B cell (primary cell): ENCODE results near the gene EIF2A. TPM values are rescaled to one million over a fixed set of nuclear protein-coding genes. Genes with fewer than 3 reads are reported as not detected.

Experiments used
- ATAC-seq: fragments of 200-7000 bp; cut with Tn5 transposase; one replicate; pipeline ENCODE4 v1.10.0; 2021; ENCODE audit warnings: low read depth, mild to moderate bottlenecking, moderate number of reproducible peaks, moderate library complexity
- CTCF ChIA-PET: fragments of 350-600 bp; sonication (Branson Sonifier 250); formaldehyde crosslinking; loops from one replicate; lab custom pipeline; 2021; ENCODE audit warnings: antibody characterized with exemption, inconsistent platforms; lab: Charles Lee
- POLR2A ChIA-PET: fragments of 350-600 bp; sonication (Branson Sonifier 250); formaldehyde crosslinking; loops from one replicate; lab custom pipeline; 2021; ENCODE audit warnings: antibody characterized with exemption; lab: Charles Lee
- DNase-seq: peaks from one replicate; pipeline ENCODE4 v3.0.0; 2013
- H2AFZ ChIP-seq: 2 replicates; pipeline ENCODE4 v1.6.1; 2012; ENCODE audit warnings: mild to moderate bottlenecking, low read depth, low read length; ENCODE audit not compliant: insufficient read depth, poor library complexity, severe bottlenecking
- H3K27ac ChIP-seq, 2 donors: 1 replicate in 1 of 2; 2 replicates in 1 of 2; pipeline ENCODE4 v1.5.1; 2012 to 2013; ENCODE audit warnings: low read length in 2 of 2, mild to moderate bottlenecking in 2 of 2, moderate library complexity in 1 of 2
- H3K27me3 ChIP-seq, 4 experiments: fragments of 200-600 bp in 1 of 4; sonication (generic) in 1 of 4; replicated peaks in 1 of 4; 1 replicate in 2 of 4; 2 replicates in 2 of 4; pipeline versions ENCODE4 v1.6.1 to v1.7.0; 2013 to 2016; ENCODE audit warnings: low read length in 3 of 4, mild to moderate bottlenecking in 2 of 4, mixed read lengths in 1 of 4, moderate library complexity in 1 of 4; ENCODE audit not compliant: insufficient read depth in 4 of 4, control insufficient read depth in 3 of 4; ENCODE audit errors: control extremely low read depth in 1 of 4
- H3K36me3 ChIP-seq, 2 experiments: replicated peaks in 1 of 2; 1 replicate in 1 of 2; 2 replicates in 1 of 2; pipeline versions ENCODE4 v1.6.1 to v1.7.1; 2013; ENCODE audit warnings: low read length in 1 of 2; ENCODE audit not compliant: insufficient read depth in 2 of 2, control insufficient read depth in 1 of 2; ENCODE audit errors: control extremely low read depth in 1 of 2, extremely low read depth in 1 of 2
- H3K4me1 ChIP-seq, 2 donors: fragments of 200-600 bp in 1 of 2; sonication (generic) in 1 of 2; 1 replicate in 1 of 2; 2 replicates in 1 of 2; pipeline versions ENCODE4 v1.5.1 to v1.6.1; 2013 to 2017; ENCODE audit warnings: low read length in 2 of 2; ENCODE audit not compliant: control insufficient read depth in 2 of 2, insufficient read depth in 2 of 2
- H3K4me2 ChIP-seq: replicated peaks from 2 replicates; pipeline ENCODE3; 2012; ENCODE audit warnings: mild to moderate bottlenecking, low read depth, low read length; ENCODE audit not compliant: poor library complexity, severe bottlenecking
- H3K4me3 ChIP-seq, 5 experiments: fragments of 200-600 bp in 1 of 5; sonication (generic) in 1 of 5; 1 replicate in 3 of 5; 2 replicates in 2 of 5; pipeline versions ENCODE4 v1.5.1 to v1.7.0; 2011 to 2016; ENCODE audit warnings: low read length in 4 of 5, mild to moderate bottlenecking in 4 of 5, low read depth in 2 of 5, control low read depth in 1 of 5, moderate library complexity in 1 of 5; ENCODE audit not compliant: insufficient read depth in 1 of 5; ENCODE audit errors: control extremely low read depth in 1 of 5, extremely low read depth in 1 of 5
- H3K79me2 ChIP-seq: fragments of 200-600 bp; sonication (generic); one replicate; pipeline ENCODE4 v1.6.0; 2016; ENCODE audit warnings: low read length; ENCODE audit not compliant: control insufficient read depth, insufficient read depth
- H3K9ac ChIP-seq: fragments of 200-600 bp; sonication (generic); 2 replicates; pipeline ENCODE4 v1.6.1; 2017; ENCODE audit warnings: mild to moderate bottlenecking, low read length, moderate library complexity
- H3K9me3 ChIP-seq, 3 donors: one replicate each; pipeline versions ENCODE4 v1.6.1 to v1.7.1; 2013; ENCODE audit warnings: low read length in 2 of 3; ENCODE audit not compliant: control insufficient read depth in 2 of 3, insufficient read depth in 1 of 3; ENCODE audit errors: control extremely low read depth in 1 of 3
- H4K20me1 ChIP-seq: 2 replicates; pipeline ENCODE4 v1.6.0; 2012; ENCODE audit warnings: mild to moderate bottlenecking, low read length; ENCODE audit not compliant: insufficient read depth, control insufficient read depth, poor library complexity, severe bottlenecking
- H3K27ac Mint-ChIP-seq: one replicate; pipeline ENCODE4 v1.8.0; 2021; ENCODE audit warnings: mixed read lengths
- H3K27me3 Mint-ChIP-seq: one replicate; pipeline ENCODE4 v1.8.0; 2021; ENCODE audit warnings: mixed read lengths
- H3K4me1 Mint-ChIP-seq: one replicate; pipeline ENCODE4 v1.8.0; 2021; ENCODE audit warnings: mixed read lengths
- H3K4me3 Mint-ChIP-seq: one replicate; pipeline ENCODE4 v1.8.0; 2021; ENCODE audit warnings: mixed read lengths
- H3K9me3 Mint-ChIP-seq: one replicate; pipeline ENCODE4 v1.8.0; 2022; ENCODE audit warnings: mixed read lengths; ENCODE audit not compliant: insufficient read depth
- CTCF ChIP-seq: fragments of 200-600 bp; IDR thresholded peaks from one replicate; pipeline ENCODE4 v1.8.0; 2022; ENCODE audit warnings: antibody characterized with exemption, mild to moderate bottlenecking
- EZH2 ChIP-seq: IDR thresholded peaks from 2 replicates; pipeline ENCODE4 v1.6.1; 2012; ENCODE audit warnings: borderline replicate concordance, low read depth, mild to moderate bottlenecking, moderate library complexity, low read length; ENCODE audit not compliant: insufficient read depth, poor library complexity, severe bottlenecking
- WGBS: methylation state at CpG from one replicate; pipeline ENCODE4 v1.1.5; 2013; ENCODE audit warnings: missing lambda C conversion rate; ENCODE audit not compliant: insufficient coverage; 5-methylcytosine and 5-hydroxymethylcytosine counted together
- intact Hi-C: fragments of 100-400 bp; cut with micrococcal nuclease; formaldehyde crosslinking; loops from one replicate; pipeline ENCODE4 v1.10.0; 2022
- polyA plus RNA-seq: library from polyadenylated mRNA; depleted of rRNA; stranded (reverse); fragments of >200 nt; gene quantifications from 2 replicates; pipeline ENCODE4 v1.2.3, GENCODE V29; 2012
- total RNA-seq, 2 donors: library from RNA; stranded (reverse); fragments of 120-200 nt in 1 of 2; gene quantifications; 1 replicate in 1 of 2; 2 replicates in 1 of 2; pipeline versions ENCODE4 v1.2.3 to v1.2.4, GENCODE V29; 2013 to 2022

EIF2A gene
- total and polyA plus RNA-seq, 2 donors (not counting 1 experiment from before 2014, with no cell fraction given): 63.4 to 78.8 TPM

GRCh38 chr3:150556792-150557191 is 10.2 kb downstream of the EIF2A start:
- ATAC-seq: no peak
- H2AFZ ChIP-seq: no peak overlapping the region
- H3K4me1 ChIP-seq: no peaks in the 10 kb centered on the region
- no CpG with 5 or more reads among the region's 2 CpGs for WGBS
- peaks cover 25% of the 10 kb centered on the region for H4K20me1 ChIP-seq
- intact Hi-C loops: no loop called here
- H3K4me2 ChIP-seq: no peak overlapping the region
- no peaks in the 10 kb centered on the region for H3K27me3 ChIP-seq
- ChIA-PET CTCF (no interaction called here), POLR2A (no interaction called here)
- DNase-seq: no peak
- Mint-ChIP-seq H3K27ac (no peak overlapping the region), H3K4me3 (no peak overlapping the region), H3K27me3 (no peaks in the 10 kb centered on the region), H3K4me1 (no peaks in the 10 kb centered on the region), H3K9me3 (no peaks in the 10 kb centered on the region)
- no peak overlapping the region for H3K27ac ChIP-seq
- H3K9me3 ChIP-seq: no peaks in the 10 kb centered on the region
- peaks cover 1 to 45% of the 10 kb centered on the region in 2 experiments for H3K36me3 ChIP-seq
- no peak overlapping the region for H3K4me3 ChIP-seq
- peaks cover 46% of the 10 kb centered on the region for H3K79me2 ChIP-seq
- TF ChIP-seq EZH2: no peak
- H3K9ac ChIP-seq: no peak overlapping the region

GRCh38 chr3:150557725-150558124 is 11.1 kb downstream of the EIF2A start:
- no peak for ATAC-seq
- peaks cover 1 to 43% of the 10 kb centered on the region in 2 experiments for H3K36me3 ChIP-seq
- no peak overlapping the region for H3K27ac ChIP-seq
- intact Hi-C loops: no loop called here
- ChIA-PET CTCF (no interaction called here), POLR2A (no interaction called here)
- H3K27me3 Mint-ChIP-seq: no peaks in the 10 kb centered on the region
- no peak overlapping the region for H2AFZ ChIP-seq
- no peaks in the 10 kb centered on the region for H3K4me1 Mint-ChIP-seq
- no peaks in the 10 kb centered on the region for H3K9me3 Mint-ChIP-seq
- H3K4me3 ChIP-seq: no peak overlapping the region
- no peaks in the 10 kb centered on the region for H3K4me1 ChIP-seq
- no peak overlapping the region for H3K4me3 Mint-ChIP-seq
- H3K4me2 ChIP-seq: no peak overlapping the region
- H4K20me1 ChIP-seq: peaks cover 29% of the 10 kb centered on the region
- DNase-seq: no peak
- H3K27me3 ChIP-seq: no peaks in the 10 kb centered on the region
- no peaks in the 10 kb centered on the region for H3K9me3 ChIP-seq
- TF ChIP-seq CTCF (no peak), EZH2 (no peak)
- H3K79me2 ChIP-seq: peaks cover 37% of the 10 kb centered on the region
- no peak overlapping the region for H3K9ac ChIP-seq
- WGBS: no CpG with 5 or more reads among the region's 1 CpG
- no peak overlapping the region for H3K27ac Mint-ChIP-seq
